IMR-90 (cell line): Measurements from ENCODE around the gene PDLIM4.

Source experiments
- BHLHE40 ChIP-seq: fragments of 150-350 bp; IDR thresholded peaks from 2 replicates; pipeline ENCODE4 v1.6.1; 2016; ENCODE audit warnings: mild to moderate bottlenecking, low read depth, low read length
- CHD1 ChIP-seq: IDR thresholded peaks from 2 replicates; pipeline ENCODE4 v1.6.1; 2012; ENCODE audit warnings: low read depth, low read length, improper control_type of control experiment
- ELK1 ChIP-seq: fragments of 150-350 bp; IDR thresholded peaks from 2 replicates; pipeline ENCODE4 v1.6.1; 2016; ENCODE audit warnings: low read depth, mild to moderate bottlenecking, low read length, moderate library complexity, borderline replicate concordance
- FOS ChIP-seq: fragments of 150-350 bp; IDR thresholded peaks from 2 replicates; pipeline ENCODE4 v1.6.1; 2016; ENCODE audit warnings: low read depth, low read length
- MAFK ChIP-seq: IDR thresholded peaks from 2 replicates; pipeline ENCODE4 v1.6.1; 2012; ENCODE audit warnings: low read depth, low read length, improper control_type of control experiment
- MAZ ChIP-seq: IDR thresholded peaks from 2 replicates; pipeline ENCODE4 v1.6.1; 2012; ENCODE audit warnings: low read depth, mild to moderate bottlenecking, low read length, improper control_type of control experiment, moderate library complexity, borderline replicate concordance
- MXI1 ChIP-seq: IDR thresholded peaks from 2 replicates; pipeline ENCODE4 v1.6.1; 2012; ENCODE audit warnings: low read depth, mild to moderate bottlenecking, low read length, moderate library complexity, borderline replicate concordance
- NFE2L2 ChIP-seq: fragments of 150-350 bp; IDR thresholded peaks from 2 replicates; pipeline ENCODE4 v1.6.1; 2016; ENCODE audit warnings: low read depth, mild to moderate bottlenecking, low read length
- POLR2A ChIP-seq: IDR thresholded peaks from 2 replicates; pipeline ENCODE4 v1.6.1; 2012; ENCODE audit warnings: mild to moderate bottlenecking, low read depth, low read length
- RAD21 ChIP-seq: IDR thresholded peaks from 2 replicates; pipeline ENCODE4 v1.6.1; 2012; ENCODE audit warnings: low read length, improper control_type of control experiment
- RFX5 ChIP-seq: IDR thresholded peaks from 2 replicates; pipeline ENCODE4 v1.8.0; 2012; ENCODE audit warnings: low read depth, mild to moderate bottlenecking, low read length, moderate library complexity
- SMC3 ChIP-seq: fragments of 150-350 bp; IDR thresholded peaks from 2 replicates; pipeline ENCODE4 v1.6.1; 2016; ENCODE audit warnings: low read depth, mild to moderate bottlenecking, antibody characterized with exemption, low read length, moderate library complexity
- TF ChIP-seq, protein P1 (sequence below): conservative IDR thresholded peaks from 2 replicates; pipeline ENCODE4 v1.5.1; 2012; ENCODE audit warnings: mild to moderate bottlenecking, low read depth, low read length, improper control_type of control experiment
- TF ChIP-seq, protein P2 (sequence below): fragments of 150-350 bp; IDR thresholded peaks from 2 replicates; pipeline ENCODE4 v1.6.1; 2017; ENCODE audit warnings: mild to moderate bottlenecking, antibody characterized with exemption, low read length, low read depth

GRCh38 chr5:132261881-132262845 lies 4.7 kb downstream of the PDLIM4 start:
- TF ChIP-seq ELK1 (no peak), NFE2L2 (no peak), SMC3 (no peak), RFX5 (no peak), POLR2A (no peak), MXI1 (no peak), FOS (no peak), RAD21 (no peak), BHLHE40 (no peak), MAFK (no peak), CHD1 (no peak), MAZ (no peak)
- TF ChIP-seq, protein P1, sequence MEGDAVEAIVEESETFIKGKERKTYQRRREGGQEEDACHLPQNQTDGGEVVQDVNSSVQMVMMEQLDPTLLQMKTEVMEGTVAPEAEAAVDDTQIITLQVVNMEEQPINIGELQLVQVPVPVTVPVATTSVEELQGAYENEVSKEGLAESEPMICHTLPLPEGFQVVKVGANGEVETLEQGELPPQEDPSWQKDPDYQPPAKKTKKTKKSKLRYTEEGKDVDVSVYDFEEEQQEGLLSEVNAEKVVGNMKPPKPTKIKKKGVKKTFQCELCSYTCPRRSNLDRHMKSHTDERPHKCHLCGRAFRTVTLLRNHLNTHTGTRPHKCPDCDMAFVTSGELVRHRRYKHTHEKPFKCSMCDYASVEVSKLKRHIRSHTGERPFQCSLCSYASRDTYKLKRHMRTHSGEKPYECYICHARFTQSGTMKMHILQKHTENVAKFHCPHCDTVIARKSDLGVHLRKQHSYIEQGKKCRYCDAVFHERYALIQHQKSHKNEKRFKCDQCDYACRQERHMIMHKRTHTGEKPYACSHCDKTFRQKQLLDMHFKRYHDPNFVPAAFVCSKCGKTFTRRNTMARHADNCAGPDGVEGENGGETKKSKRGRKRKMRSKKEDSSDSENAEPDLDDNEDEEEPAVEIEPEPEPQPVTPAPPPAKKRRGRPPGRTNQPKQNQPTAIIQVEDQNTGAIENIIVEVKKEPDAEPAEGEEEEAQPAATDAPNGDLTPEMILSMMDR = no peak
- TF ChIP-seq, protein P2, sequence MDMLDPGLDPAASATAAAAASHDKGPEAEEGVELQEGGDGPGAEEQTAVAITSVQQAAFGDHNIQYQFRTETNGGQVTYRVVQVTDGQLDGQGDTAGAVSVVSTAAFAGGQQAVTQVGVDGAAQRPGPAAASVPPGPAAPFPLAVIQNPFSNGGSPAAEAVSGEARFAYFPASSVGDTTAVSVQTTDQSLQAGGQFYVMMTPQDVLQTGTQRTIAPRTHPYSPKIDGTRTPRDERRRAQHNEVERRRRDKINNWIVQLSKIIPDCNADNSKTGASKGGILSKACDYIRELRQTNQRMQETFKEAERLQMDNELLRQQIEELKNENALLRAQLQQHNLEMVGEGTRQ = no peak
